ENCODE measurements around the gene TMPRSS3.

TMPRSS3 gene

GRCh38 chr21:42390193-42390592 is 5.7 kb downstream of the TMPRSS3 start:
- no peak for TF ChIP-seq CTCF (IDR thresholded peaks at IDR 0.05; ENCODE audit: borderline replicate concordance, insufficient read depth, low read depth, low read length)
- no peak overlapping the region for H3K4me3 ChIP-seq (ENCODE audit: low read depth, low read length)

- H3K4me3 ChIP-seq (ENCODE audit: low read depth, low read length), result no peak overlapping the region
- no peak for TF ChIP-seq CTCF (IDR thresholded peaks at IDR 0.05; ENCODE audit: borderline replicate concordance, insufficient read depth, low read depth, low read length)
Measured at GRCh38 chr21:42389449-42389835, 6.4 kb downstream of the TMPRSS3 start.

DNA sequence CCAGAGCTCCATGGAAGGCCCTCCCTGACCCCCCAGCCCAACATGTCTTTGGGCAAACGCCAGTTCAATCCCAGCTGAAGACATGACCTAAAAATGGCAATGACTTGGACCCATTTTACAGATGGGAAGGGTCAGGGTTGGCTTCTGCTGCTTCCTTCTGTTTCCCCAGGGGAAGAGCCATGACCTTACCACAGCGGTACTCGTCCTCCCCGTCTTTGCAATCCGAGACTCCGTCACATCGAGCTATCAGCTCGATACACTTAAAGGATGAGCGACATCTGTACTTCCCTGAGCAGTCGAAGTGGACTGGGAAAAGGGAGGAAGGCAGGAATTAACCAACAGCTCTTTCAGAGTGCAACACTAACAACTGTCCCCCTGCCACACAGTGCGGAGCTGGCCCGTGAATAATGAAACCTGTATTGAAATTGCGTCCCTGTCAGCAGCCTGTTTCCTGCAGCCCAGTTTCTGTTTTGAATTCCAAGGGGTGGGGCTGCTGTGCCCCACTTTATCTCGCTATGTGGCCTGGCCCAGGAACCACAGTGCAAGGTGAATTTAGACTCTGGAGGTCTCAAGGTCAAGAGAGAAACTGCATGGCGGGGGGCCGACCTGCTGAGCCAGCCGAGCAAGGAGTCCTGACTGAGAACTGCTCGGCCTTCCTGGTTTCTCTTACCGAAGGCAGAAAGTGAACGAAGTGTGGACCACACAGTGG is 7.0 kb downstream of the TMPRSS3 start:
- no peak for TF ChIP-seq CTCF (IDR thresholded peaks at IDR 0.05; ENCODE audit: borderline replicate concordance, insufficient read depth, low read depth, low read length)
- no peak overlapping the region for H3K4me3 ChIP-seq (ENCODE audit: low read depth, low read length)

DNA sequence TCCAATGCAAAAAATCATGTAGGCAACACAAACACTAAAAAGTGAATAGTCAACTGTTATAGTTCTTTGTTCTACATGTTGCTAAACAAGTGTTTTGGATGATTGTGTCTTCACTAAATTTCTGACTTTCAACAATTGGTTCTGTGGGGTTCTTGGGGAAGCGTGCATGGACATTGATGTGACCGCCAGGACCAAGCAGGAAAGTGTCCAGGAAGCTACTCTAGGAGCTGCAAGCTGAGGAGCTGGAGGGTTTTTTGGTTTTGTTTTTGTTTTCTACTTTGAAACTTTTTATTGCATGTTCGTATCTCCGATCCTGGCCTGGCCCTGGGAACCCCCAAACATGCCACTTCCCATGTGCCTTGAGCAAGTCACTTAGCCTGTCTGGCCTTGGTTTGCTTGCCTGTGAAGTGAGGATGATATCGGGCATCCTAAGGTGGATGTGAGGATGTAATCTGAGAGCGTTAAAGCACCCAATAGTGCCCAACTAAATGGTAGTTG is 8.0 kb downstream of the TMPRSS3 start:
- TF ChIP-seq CTCF (IDR thresholded peaks at IDR 0.05; ENCODE audit: borderline replicate concordance, insufficient read depth, low read depth, low read length), result no peak
- no peak overlapping the region for H3K4me3 ChIP-seq (ENCODE audit: low read depth, low read length)

- H3K4me3 ChIP-seq (ENCODE audit: low read depth, low read length), result no peak overlapping the region
- no peak for TF ChIP-seq CTCF (IDR thresholded peaks at IDR 0.05; ENCODE audit: borderline replicate concordance, insufficient read depth, low read depth, low read length)
Measured at GRCh38 chr21:42387164-42387563, 8.7 kb downstream of the TMPRSS3 start.

DNA sequence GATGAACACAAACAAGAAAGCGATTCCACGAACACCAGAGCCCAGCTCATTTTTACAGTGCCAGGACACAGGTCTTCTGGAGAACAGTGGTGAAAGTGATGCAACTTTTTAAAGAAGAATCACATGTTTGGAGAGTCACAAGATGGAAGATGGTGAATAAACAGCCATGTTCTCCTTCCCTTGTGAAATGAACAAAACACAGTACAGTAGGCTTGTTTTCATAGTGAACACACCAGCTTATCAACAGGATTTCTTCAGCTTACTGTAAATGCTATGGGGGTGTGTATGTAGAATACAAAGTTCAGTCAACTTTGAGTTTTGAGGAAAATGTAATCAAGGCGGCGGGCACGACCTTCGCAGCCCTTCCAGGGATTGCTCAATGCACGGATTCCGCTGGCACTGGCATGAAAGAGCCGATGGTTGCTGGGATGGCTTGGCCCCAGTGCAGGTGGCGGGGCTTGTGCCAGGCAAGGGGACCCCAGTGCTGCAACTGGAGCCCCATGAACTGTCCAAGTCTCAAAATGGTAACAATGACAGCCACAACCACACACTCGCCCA is 9.7 kb downstream of the TMPRSS3 start:
- no peak for TF ChIP-seq CTCF (IDR thresholded peaks at IDR 0.05; ENCODE audit: borderline replicate concordance, insufficient read depth, low read depth, low read length)
- H3K4me3 ChIP-seq (ENCODE audit: low read depth, low read length), result no peak overlapping the region

- TF ChIP-seq CTCF (IDR thresholded peaks at IDR 0.05; ENCODE audit: borderline replicate concordance, insufficient read depth, low read depth, low read length), result no peak
- no peak overlapping the region for H3K4me3 ChIP-seq (ENCODE audit: low read depth, low read length)
Measured at GRCh38 chr21:42385619-42386018, 10.2 kb downstream of the TMPRSS3 start.
